H1 (cell line): ENCODE results near the gene ENO4. TPM values are rescaled to one million over a fixed set of nuclear protein-coding genes. Genes with fewer than 3 reads are reported as not detected.

Experiments used
- EZH2 ChIP-seq: fragments of 200-600 bp; sonication (generic); IDR thresholded peaks from 2 replicates; pipeline ENCODE4 v1.7.1; 2012; ENCODE audit warnings: low read depth, mild to moderate bottlenecking, moderate library complexity, low read length, inconsistent platforms; ENCODE audit not compliant: severe bottlenecking
- KDM1A ChIP-seq: fragments of 200-600, 300-600 bp; sonication (generic); IDR thresholded peaks from 2 replicates; pipeline ENCODE4 v1.7.1; 2016; ENCODE audit warnings: mild to moderate bottlenecking, low read length, borderline replicate concordance
- RBBP5 ChIP-seq: IDR thresholded peaks from 2 replicates; pipeline ENCODE4 v1.7.1; 2012; ENCODE audit warnings: low read depth, mild to moderate bottlenecking, inconsistent platforms, low read length, moderate library complexity, borderline replicate concordance
- RNF2 ChIP-seq: fragments of 200-900, 300-1000 bp; sonication (generic); IDR thresholded peaks from 2 replicates; pipeline ENCODE4 v1.7.1; 2016; ENCODE audit warnings: borderline replicate concordance, low read depth, mild to moderate bottlenecking, antibody characterized with exemption, low read length; ENCODE audit not compliant: poor library complexity, severe bottlenecking; ENCODE audit errors: missing control alignments
- RXRA ChIP-seq: IDR thresholded peaks from 2 replicates; pipeline ENCODE4 v1.6.1; 2011; ENCODE audit warnings: low read depth, mild to moderate bottlenecking, low read length, moderate library complexity; ENCODE audit not compliant: insufficient read depth
- SRF ChIP-seq: IDR thresholded peaks from 2 replicates; pipeline ENCODE4 v1.6.1; 2011; ENCODE audit warnings: mild to moderate bottlenecking, low read depth, low read length, moderate library complexity
- polyA plus RNA-seq, 7 experiments: library from polyadenylated mRNA; depleted of rRNA in 3 of 7; stranded (reverse) in 5 of 7; unstranded in 2 of 7; fragments of >200 nt in 5 of 7; fragments of 200-250 nt in 2 of 7; gene quantifications; 1 replicate in 5 of 7; 2 replicates in 1 of 7; 4 replicates in 1 of 7; pipeline versions ENCODE4 v1.2.1 to v1.2.3, GENCODE V29; 2011 to 2013; ENCODE audit warnings: missing spikeins in 2 of 7, mixed read lengths in 2 of 7
- total RNA-seq: library from RNA; stranded (reverse); fragmentation: NEBNext Ultra II Directional; extraction: Animal tissue kit (Norgen Biotek cat#: 25700); gene quantifications from 2 replicates; pipeline ENCODE4 v1.2.1, GENCODE V29; 2021

The ENO4 gene
- total and polyA plus RNA-seq, 2 of the 8 experiments (the other 6 are each of a cell fraction or from before 2014, with no cell fraction given) = 0.77 TPM; not detected in 1

GRCh38 chr10:116808706-116809105 is 40.6 kb upstream of the ENO4 start (continued):
- TF ChIP-seq RXRA (no peak), SRF (no peak), RNF2 (no peak), KDM1A (no peak), RBBP5 (no peak), EZH2 (no peak)
